H9 (cell line): ENCODE data around the gene TMEM131. TPM values are rescaled to one million over a fixed set of nuclear protein-coding genes. Genes with fewer than 3 reads are reported as not detected.

ENCODE experiments used
- DNase-seq: peaks from one replicate; pipeline ENCODE4 v3.0.0-alpha.2; 2017
- H2AFZ ChIP-seq: one replicate; pipeline ENCODE4 v1.6.1; 2013; ENCODE audit warnings: mild to moderate bottlenecking, low read length, control low read depth, moderate library complexity
- H2AK5ac ChIP-seq: 2 replicates; pipeline ENCODE4 v1.6.1; 2013; ENCODE audit warnings: low read length, control low read depth, mixed read lengths; ENCODE audit not compliant: insufficient read length
- H2BK120ac ChIP-seq: one replicate; pipeline ENCODE4 v1.6.1; 2013; ENCODE audit warnings: low read depth, mild to moderate bottlenecking, low read length, control low read depth, inconsistent platforms; ENCODE audit not compliant: poor library complexity, severe bottlenecking
- H2BK12ac ChIP-seq: 2 replicates; pipeline ENCODE4 v1.6.1; 2013; ENCODE audit warnings: low read length, control low read depth, mixed read lengths, low read depth; ENCODE audit not compliant: insufficient read length
- H2BK15ac ChIP-seq: 2 replicates; pipeline ENCODE4 v1.6.1; 2013; ENCODE audit warnings: low read depth, low read length, control low read depth
- H2BK20ac ChIP-seq: one replicate; pipeline ENCODE4 v1.6.1; 2013; ENCODE audit warnings: low read depth, mild to moderate bottlenecking, low read length, control low read depth, inconsistent platforms; ENCODE audit not compliant: poor library complexity, severe bottlenecking
- H2BK5ac ChIP-seq: 2 replicates; pipeline ENCODE4 v1.6.1; 2013; ENCODE audit warnings: low read length, control low read depth, mixed read lengths; ENCODE audit not compliant: insufficient read length
- H3K14ac ChIP-seq: 2 replicates; pipeline ENCODE4 v1.6.1; 2013; ENCODE audit warnings: low read length, control low read depth; ENCODE audit not compliant: insufficient read depth
- H3K18ac ChIP-seq: 2 replicates; pipeline ENCODE4 v1.6.1; 2013; ENCODE audit warnings: low read depth, mild to moderate bottlenecking, mixed read lengths, low read length, control low read depth; ENCODE audit not compliant: insufficient read length
- H3K23ac ChIP-seq: 2 replicates; pipeline ENCODE4 v1.6.1; 2013; ENCODE audit warnings: low read length, control low read depth, mixed read lengths, low read depth; ENCODE audit not compliant: insufficient read length
- H3K23me2 ChIP-seq: 2 replicates; pipeline ENCODE4 v1.6.1; 2013; ENCODE audit warnings: low read depth, mild to moderate bottlenecking, mixed read lengths, low read length, control low read depth; ENCODE audit not compliant: insufficient read length, poor library complexity, severe bottlenecking
- H3K27ac ChIP-seq: 2 replicates; pipeline ENCODE4 v1.5.1; 2013; ENCODE audit warnings: low read length, control low read depth, mixed read lengths, low read depth; ENCODE audit not compliant: insufficient read length
- H3K27me3 ChIP-seq: 2 replicates; pipeline ENCODE4 v1.6.1; 2013; ENCODE audit warnings: low read length, control low read depth, inconsistent platforms; ENCODE audit not compliant: insufficient read depth
- H3K4ac ChIP-seq: 2 replicates; pipeline ENCODE4 v1.6.1; 2013; ENCODE audit warnings: low read depth, mild to moderate bottlenecking, control low read depth, inconsistent platforms, low read length, moderate library complexity
- H3K4me1 ChIP-seq: 2 replicates; pipeline ENCODE4 v1.6.1; 2013; ENCODE audit warnings: low read length, control low read depth, inconsistent platforms; ENCODE audit not compliant: insufficient read depth
- H3K4me2 ChIP-seq: 2 replicates; pipeline ENCODE4 v1.6.1; 2013; ENCODE audit warnings: low read length, control low read depth, mixed read lengths; ENCODE audit not compliant: insufficient read length, insufficient read depth
- H3K56ac ChIP-seq: 2 replicates; pipeline ENCODE4 v1.6.1; 2013; ENCODE audit warnings: low read depth, mild to moderate bottlenecking, mixed read lengths, low read length, control low read depth; ENCODE audit not compliant: insufficient read length
- H3K79me1 ChIP-seq: 2 replicates; pipeline ENCODE4 v1.6.1; 2013; ENCODE audit warnings: low read depth, mild to moderate bottlenecking, moderate library complexity, low read length, control low read depth, inconsistent platforms; ENCODE audit not compliant: insufficient read depth, poor library complexity, severe bottlenecking
- H3K79me2 ChIP-seq: 2 replicates; pipeline ENCODE4 v1.6.1; 2013; ENCODE audit warnings: low read length, control low read depth, inconsistent platforms; ENCODE audit not compliant: insufficient read depth
- H3K9ac ChIP-seq: 2 replicates; pipeline ENCODE4 v1.6.1; 2013; ENCODE audit warnings: low read length, control low read depth, mixed read lengths; ENCODE audit not compliant: insufficient read length; ENCODE audit errors: extremely low read depth
- H3K9me3 ChIP-seq: one replicate; pipeline ENCODE4 v1.6.1; 2013; ENCODE audit warnings: low read depth, low read length, inconsistent platforms; ENCODE audit not compliant: control insufficient read depth
- H3T11ph ChIP-seq: one replicate; pipeline ENCODE4 v1.6.1; 2013; ENCODE audit warnings: mild to moderate bottlenecking, low read length, control low read depth, inconsistent platforms
- H4K20me1 ChIP-seq: one replicate; pipeline ENCODE4 v1.6.1; 2013; ENCODE audit not compliant: control insufficient read depth, insufficient read length, insufficient read depth
- H4K5ac ChIP-seq: 2 replicates; pipeline ENCODE4 v1.6.1; 2013; ENCODE audit warnings: low read depth, mild to moderate bottlenecking, mixed read lengths, low read length, control low read depth; ENCODE audit not compliant: insufficient read length
- H4K8ac ChIP-seq: replicated peaks from 2 replicates; pipeline ENCODE4 v1.6.1; 2013; ENCODE audit warnings: low read length, control low read depth, mixed read lengths, low read depth; ENCODE audit not compliant: insufficient read length
- H4K91ac ChIP-seq: 2 replicates; pipeline ENCODE4 v1.6.1; 2013; ENCODE audit warnings: low read depth, mild to moderate bottlenecking, moderate library complexity, mixed read lengths, low read length, control low read depth; ENCODE audit not compliant: insufficient read length
- H3K27ac Mint-ChIP-seq, 3 experiments: 2 replicates in 2 of 3; 3 replicates in 1 of 3; pipeline ENCODE4 v1.8.0; 2020 to 2021; ENCODE audit warnings: mixed read lengths in 3 of 3, mild to moderate bottlenecking in 1 of 3, moderate library complexity in 1 of 3
- H3K27me3 Mint-ChIP-seq: 2 replicates; pipeline ENCODE4 v1.8.0; 2021; ENCODE audit warnings: low read depth, mild to moderate bottlenecking, moderate library complexity, mixed read lengths
- H3K36me3 Mint-ChIP-seq, 3 experiments: 2 replicates in 2 of 3; 3 replicates in 1 of 3; pipeline ENCODE4 v1.8.0; 2020 to 2021; ENCODE audit warnings: low read depth in 3 of 3, mixed read lengths in 3 of 3; ENCODE audit not compliant: insufficient read depth in 1 of 3
- H3K4me1 Mint-ChIP-seq, 2 experiments: 2 replicates each; pipeline ENCODE4 v1.8.0; 2020; ENCODE audit warnings: mixed read lengths in 2 of 2
- H3K4me3 Mint-ChIP-seq, 2 experiments: 2 replicates in 1 of 2; 3 replicates in 1 of 2; pipeline ENCODE4 v1.8.0; 2020 to 2021; ENCODE audit warnings: mild to moderate bottlenecking in 2 of 2, mixed read lengths in 2 of 2, moderate library complexity in 1 of 2
- H3K9me3 Mint-ChIP-seq, 2 experiments: 2 replicates in 1 of 2; 3 replicates in 1 of 2; pipeline ENCODE4 v1.8.0; 2020; ENCODE audit warnings: mild to moderate bottlenecking in 2 of 2, mixed read lengths in 2 of 2, moderate library complexity in 1 of 2
- CTCF ChIP-seq: fragments of 200-600 bp; sonication (generic); conservative IDR thresholded peaks from 3 replicates; pipeline ENCODE4 v1.8.0; 2021; ENCODE audit warnings: antibody characterized with exemption, mild to moderate bottlenecking
- WGBS: extraction: QIAGEN DNeasy Blood & Tissue Kit; methylation state at CpG from one replicate; pipeline ENCODE4 v1.1.7; 2013; ENCODE audit warnings: missing lambda C conversion rate, low lambda C conversion rate, mixed read lengths; ENCODE audit not compliant: insufficient read length; ENCODE audit errors: extremely low coverage; 5-methylcytosine and 5-hydroxymethylcytosine counted together
- total RNA-seq: library from RNA; stranded (reverse); gene quantifications from 2 replicates; pipeline ENCODE4 v1.2.1, GENCODE V29; 2021

The TMEM131 gene
- total RNA-seq, 1 experiment from 2014 or later = 20.9 TPM

DNA sequence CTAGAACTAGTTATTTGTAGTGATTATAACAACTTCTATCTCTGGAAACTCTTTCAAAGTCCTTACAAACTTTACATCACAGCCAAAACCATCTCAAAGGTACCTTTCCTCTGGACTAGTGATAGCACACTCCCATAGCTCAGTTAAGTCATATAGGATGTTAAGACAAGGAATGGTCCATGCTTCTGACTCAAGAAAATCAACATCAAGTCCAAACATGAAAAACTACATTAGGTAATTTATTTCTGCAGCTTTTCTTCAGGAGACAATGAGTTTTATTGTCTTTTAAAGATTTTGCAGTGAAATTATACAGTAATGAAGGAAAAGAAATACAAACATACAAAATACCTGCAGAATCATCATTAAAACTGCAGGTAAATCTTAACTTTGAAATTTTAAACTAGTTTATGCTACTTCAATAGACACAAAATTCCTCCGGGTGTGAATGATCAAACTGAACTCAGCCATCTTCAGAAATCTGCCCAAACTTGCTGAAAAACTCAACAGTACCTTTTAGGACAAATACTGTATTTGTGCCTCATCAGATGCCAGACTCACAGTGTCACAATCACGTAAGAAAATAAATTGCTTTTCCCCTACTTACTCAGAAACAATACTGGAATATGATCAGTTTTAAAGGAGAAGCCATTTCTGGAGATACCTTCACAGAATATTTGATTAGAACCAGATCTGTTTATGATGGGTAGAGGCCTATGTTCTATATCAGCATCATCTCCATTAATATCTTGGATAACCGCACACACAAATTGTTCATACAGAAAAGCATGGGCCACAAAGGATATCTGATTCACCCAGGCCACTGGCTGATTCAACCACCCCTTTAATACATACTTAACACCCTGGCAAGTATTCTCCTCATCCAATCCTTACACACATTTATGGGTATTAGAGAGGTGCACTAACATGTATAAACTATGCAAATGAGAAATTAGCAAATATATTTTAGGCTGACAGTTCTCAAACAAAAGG, 2.6 kb downstream of the TMEM131 start:
- no peak for TF ChIP-seq CTCF
- Mint-ChIP-seq H3K4me1 (peaks cover 20 to 29% of the 10 kb centered on the region in 2 experiments), H3K27ac (no peak overlapping the region), H3K27me3 (no peaks in the 10 kb centered on the region; the same call in 1 of the 2 replicates), H3K36me3 (peaks cover 1 to 14% (median 4%) of the 10 kb centered on the region in 3 experiments; a peak in 5 of 7 replicates), H3K4me3 (peak overlapping the region in 1 of 2 experiments; percentile 53; a peak in 2 of 5 replicates), H3K9me3 (peaks cover 9 to 11% of the 10 kb centered on the region in 2 experiments; a peak in 4 of 5 replicates)
- H3T11ph ChIP-seq = no peak overlapping the region
- no peak overlapping the region for H2AK5ac ChIP-seq
- H3K27ac ChIP-seq = no peak overlapping the region
- no peak overlapping the region for H3K9ac ChIP-seq
- H2BK20ac ChIP-seq = no peak overlapping the region
- H3K9me3 ChIP-seq = no peaks in the 10 kb centered on the region
- peaks cover 4% of the 10 kb centered on the region for H3K23me2 ChIP-seq
- H3K23ac ChIP-seq = no peak overlapping the region
- no peak overlapping the region for H3K18ac ChIP-seq
- peaks cover 2% of the 10 kb centered on the region for H3K79me1 ChIP-seq
- H3K27me3 ChIP-seq = no peaks in the 10 kb centered on the region
- no peak overlapping the region for H2BK12ac ChIP-seq
- H3K56ac ChIP-seq = no peak overlapping the region
- H4K91ac ChIP-seq = no peak overlapping the region
- no peak for DNase-seq
- H2BK15ac ChIP-seq = no peak overlapping the region
- no peak overlapping the region for H4K5ac ChIP-seq
- H4K20me1 ChIP-seq = no peaks in the 10 kb centered on the region
- WGBS = no CpG with 5 or more reads among the region's 3 CpGs
- no peak overlapping the region for H3K4ac ChIP-seq
- no peak overlapping the region for H2BK5ac ChIP-seq
- H2BK120ac ChIP-seq = no peak overlapping the region
- H3K79me2 ChIP-seq = peaks cover 8% of the 10 kb centered on the region; the same call in 1 of the 2 replicates
- no peak overlapping the region for H3K4me2 ChIP-seq
- no peak overlapping the region for H4K8ac ChIP-seq
- no peak overlapping the region for H2AFZ ChIP-seq
- no peaks in the 10 kb centered on the region; the same call in 1 of the 2 replicates for H3K4me1 ChIP-seq
- no peak overlapping the region for H3K14ac ChIP-seq
